ENCODE data around the gene SH3BP4.

The SH3BP4 gene

DNA sequence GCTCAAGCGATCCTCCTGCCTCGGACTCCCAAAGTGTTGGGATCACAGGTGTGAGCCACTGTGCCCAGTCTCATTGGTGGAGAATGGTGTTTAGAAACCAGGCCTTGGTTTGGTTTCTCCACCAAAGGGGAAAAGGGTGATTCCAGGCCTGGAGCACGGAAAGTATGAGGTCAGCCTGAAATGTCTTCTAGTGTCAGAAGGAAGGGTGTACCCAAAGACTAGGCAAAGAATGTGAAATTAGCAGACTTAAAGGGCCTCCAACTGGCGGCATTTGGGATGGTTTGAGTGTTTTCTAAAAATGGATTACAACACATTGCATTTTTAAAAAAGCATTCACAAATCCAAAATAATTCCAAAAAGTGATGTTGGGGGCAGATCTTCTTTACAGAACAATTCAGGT lies 139.6 kb downstream of the SH3BP4 start:
- no peak for DNase-seq (ENCODE audit: low spot score)

DNA sequence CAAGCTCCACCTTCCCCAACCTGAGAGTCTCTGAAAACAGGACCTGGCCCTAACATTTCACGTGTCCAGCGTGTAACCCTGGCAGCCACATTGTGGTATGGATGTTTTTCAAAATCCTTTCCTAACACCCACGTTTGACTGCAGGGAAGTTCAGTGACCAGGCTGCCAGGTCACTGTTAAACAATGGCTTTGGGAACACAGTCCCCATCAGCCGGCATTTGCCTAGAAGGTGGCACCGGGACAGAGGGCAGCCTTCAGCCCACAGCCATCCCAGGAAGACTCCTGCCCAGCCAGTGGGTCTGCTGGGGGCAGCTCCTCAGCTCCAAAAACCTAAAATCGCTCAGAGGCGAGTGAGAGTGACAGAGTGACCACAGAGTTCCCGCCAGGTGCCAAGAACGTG lies 140.2 kb downstream of the SH3BP4 start:
- DNase-seq (ENCODE audit: low spot score) = no peak

DNA sequence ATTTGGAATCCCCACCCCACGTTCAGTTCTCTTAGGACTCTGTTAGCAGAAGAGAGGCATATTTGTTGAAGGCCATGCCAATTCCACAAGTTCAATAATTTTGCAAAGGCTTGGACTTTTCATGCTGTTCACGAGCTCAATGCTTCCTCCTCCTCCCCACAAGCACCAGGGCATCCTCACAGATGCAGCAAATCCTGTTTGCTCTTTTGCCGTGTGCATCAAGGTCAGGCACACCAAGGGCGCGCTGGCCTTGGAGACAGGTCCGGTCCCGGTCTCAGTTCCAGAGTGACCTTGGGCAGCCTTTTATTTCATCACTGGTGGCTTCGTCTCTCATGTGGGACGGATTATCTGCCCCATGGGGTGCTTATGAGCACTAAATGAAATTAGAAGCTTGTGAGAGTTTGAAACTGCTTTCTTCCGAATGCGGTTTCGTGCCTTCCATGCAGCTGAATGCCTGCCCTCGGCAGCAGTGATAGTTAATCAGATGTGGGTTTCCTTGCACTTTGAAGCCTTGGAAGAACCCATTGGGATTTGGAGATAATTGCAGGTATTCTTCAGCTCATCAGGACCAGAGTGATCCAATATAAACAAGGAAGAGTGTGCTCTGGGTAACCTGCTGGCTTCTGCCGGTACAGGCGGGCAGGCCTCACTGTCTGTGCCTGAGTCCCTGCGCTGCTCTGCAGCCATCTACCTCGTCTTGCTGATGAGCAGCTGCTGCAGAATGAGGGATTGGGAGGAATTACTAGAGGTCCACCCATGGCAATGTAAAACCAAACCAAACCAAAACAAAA lies 140.8 kb downstream of the SH3BP4 start:
- no peak for DNase-seq (ENCODE audit: low spot score)

DNA sequence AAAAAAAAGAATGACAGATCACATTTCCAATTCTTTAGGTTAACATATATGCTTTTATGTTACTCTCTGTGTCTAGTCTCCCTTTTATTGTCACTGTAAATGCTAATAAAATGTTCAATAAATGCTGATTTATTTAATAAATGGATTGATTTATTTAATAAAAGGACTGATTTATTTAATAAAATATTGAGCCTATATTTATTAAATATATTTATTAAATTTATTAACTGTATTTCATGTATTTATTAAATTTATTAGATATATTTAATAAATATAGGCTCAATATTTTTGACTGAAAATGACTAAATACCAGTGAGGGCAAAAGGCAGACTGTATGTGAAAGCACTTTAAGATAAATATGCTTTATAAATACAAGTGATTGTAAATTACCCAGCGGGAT lies 142.6 kb downstream of the SH3BP4 start:
- no peak for DNase-seq (ENCODE audit: low spot score)

DNA sequence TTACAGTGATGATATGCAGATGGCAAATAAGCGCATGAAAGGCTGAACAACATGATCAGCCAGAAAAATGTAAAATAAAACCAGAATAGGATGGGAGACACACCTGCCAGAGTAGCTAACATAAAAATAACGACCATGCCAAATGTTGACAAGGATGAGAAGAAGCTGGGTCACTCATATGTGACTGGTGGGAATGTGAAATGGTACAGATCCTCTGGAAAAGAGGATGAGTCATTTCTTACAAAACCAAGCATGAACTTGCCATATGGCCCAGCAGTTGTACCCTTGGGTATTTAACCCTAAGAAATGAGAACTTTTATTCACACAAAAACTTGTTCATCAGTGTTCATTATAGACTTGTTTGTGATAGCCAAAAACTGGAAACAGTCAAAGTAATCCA lies 143.8 kb downstream of the SH3BP4 start:
- peak; percentile 3 for DNase-seq (ENCODE audit: low spot score)

DNA sequence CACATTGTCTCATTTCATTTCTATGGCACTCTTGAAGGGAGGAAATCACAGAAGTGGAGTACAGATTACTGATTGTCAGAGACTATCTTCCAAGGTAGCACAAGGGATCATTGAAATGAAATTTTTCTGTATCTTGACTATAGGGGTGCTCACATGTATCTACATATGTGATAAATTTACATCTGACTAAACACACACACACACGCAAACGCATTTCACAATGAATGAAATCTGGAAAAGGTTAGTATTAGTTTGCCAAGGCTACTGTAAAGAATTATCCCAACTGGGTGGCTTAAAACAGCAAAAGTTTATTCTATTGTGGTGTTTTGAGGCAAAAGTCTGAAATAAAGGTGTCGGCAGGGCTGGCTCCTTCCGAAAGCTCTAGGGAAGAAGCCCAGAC lies 144.6 kb downstream of the SH3BP4 start:
- peak; percentile 3 for DNase-seq (ENCODE audit: low spot score)

DNA sequence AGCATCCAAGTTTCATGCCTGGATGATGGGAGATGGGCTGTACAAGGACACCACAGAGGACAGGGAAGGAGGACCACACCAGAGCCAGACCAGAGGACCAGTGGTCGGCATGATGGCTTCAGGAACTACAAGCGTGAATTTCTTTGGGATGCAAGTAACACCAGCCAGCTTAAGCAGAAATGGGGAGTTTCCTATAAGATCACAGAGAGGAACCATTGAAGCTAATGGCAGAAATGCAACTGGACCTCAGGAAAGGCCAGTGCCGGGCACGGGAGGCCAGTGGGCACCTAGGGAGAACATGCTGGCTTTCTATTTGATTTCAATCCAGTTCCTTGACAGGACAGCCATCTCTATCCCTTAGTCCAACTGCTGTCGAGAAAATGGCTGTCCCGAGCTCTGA lies 145.4 kb downstream of the SH3BP4 start:
- DNase-seq (ENCODE audit: low spot score) = peak; percentile 23

DNA sequence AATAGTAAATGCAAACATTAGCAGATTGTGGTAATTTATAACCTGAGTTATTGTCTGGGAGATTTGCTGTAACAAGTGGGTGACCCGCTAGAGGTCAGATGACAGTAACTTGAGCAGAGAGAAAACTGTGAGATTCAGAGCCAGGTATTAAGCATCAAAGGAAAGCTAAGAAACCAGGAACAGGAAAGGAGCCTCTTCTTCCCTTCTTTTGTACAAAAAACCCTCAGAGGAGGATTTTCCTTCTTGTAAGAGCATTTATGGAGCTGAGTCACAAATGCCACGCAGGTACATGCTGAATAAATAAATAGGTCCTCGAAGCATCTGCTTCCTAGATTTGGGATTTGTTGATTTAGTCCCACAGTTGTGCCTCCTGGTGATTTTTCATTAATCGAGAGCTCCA lies 146.5 kb downstream of the SH3BP4 start:
- DNase-seq (ENCODE audit: low spot score) = peak; percentile 2

DNA sequence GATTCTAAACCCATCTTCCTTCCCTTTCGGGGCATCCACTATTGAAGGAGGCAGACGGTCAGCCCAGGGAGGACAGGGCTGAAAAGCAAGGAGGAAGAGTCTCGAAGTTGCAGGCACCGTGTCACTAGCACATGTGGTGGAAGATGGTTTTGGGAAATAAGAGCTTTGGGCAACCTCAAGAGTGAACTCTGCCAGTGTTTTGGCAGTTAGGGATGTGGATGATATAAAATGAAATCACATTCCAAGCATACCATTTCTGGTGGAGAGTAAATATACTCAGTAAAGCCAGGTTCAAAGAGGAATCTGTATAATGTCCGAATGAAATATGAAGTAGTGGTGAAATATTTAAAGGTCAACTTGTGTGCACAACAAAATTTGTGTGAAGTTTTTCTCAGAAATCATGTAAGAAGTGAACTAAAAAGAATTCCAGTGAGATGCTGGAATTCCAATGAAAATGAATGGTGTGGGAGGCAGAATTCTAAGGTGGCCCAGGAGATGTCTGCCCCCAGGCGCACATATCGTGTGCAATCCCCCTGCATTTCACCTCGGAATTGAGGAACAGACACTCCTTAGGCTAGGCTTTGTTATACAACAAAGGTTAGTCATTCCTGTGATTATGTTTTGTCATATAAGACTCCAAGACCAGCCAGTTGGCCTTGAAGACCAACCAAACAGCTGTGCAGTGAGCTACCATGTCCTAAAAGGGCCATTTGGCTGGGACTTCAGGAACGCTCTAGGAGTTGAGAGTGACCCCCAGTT lies 147.1 kb downstream of the SH3BP4 start:
- peak; percentile 29 for DNase-seq (ENCODE audit: low spot score)

DNA sequence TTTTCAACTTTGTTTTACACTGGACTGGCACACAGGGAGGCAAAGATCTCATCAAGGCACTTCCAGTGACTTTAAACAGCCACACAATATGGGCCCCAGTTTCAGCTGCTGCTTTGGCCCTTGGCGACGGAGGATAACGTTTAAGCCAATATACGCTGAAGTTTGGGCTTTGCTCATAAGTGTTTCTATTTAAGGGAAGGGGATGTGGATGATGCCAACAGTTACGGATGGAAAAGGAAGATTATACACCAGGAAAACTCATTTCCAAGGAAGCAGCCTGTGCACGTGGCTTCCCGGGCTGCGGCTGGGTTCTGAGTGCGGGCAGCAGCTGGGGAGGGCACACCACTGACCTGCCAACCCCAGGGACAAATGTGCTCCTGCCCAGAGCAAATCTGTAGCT lies 151.1 kb downstream of the SH3BP4 start:
- no peak for DNase-seq (ENCODE audit: low spot score)
